ENCODE results near the gene DONSON.

Gene DONSON

DNA sequence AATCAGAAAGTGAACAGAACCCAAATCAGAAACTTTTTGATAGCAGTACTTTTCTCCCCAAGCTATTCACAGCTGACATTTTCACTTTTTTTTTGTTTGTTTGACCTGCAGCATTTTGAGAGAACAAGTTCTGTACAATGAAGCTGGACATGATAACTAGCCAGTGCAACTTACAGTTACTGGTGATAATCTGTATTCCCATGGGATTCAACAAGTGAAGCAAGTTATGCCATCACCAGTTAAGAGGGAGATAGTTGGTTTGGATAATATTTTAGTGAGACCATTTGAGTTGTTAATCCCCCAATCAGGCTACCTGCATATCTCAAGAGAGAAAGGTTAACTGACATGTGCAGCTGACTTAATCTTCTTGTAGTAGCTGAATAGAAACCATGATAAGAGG is 27.5 kb downstream of the DONSON start:
- no peak for DNase-seq (ENCODE audit: low read depth)
- no peak overlapping the region for H3K4me3 ChIP-seq (ENCODE audit: low read length)
- TF ChIP-seq, protein P1, sequence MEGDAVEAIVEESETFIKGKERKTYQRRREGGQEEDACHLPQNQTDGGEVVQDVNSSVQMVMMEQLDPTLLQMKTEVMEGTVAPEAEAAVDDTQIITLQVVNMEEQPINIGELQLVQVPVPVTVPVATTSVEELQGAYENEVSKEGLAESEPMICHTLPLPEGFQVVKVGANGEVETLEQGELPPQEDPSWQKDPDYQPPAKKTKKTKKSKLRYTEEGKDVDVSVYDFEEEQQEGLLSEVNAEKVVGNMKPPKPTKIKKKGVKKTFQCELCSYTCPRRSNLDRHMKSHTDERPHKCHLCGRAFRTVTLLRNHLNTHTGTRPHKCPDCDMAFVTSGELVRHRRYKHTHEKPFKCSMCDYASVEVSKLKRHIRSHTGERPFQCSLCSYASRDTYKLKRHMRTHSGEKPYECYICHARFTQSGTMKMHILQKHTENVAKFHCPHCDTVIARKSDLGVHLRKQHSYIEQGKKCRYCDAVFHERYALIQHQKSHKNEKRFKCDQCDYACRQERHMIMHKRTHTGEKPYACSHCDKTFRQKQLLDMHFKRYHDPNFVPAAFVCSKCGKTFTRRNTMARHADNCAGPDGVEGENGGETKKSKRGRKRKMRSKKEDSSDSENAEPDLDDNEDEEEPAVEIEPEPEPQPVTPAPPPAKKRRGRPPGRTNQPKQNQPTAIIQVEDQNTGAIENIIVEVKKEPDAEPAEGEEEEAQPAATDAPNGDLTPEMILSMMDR (conservative IDR thresholded peaks at IDR 0.05; ENCODE audit: low read length), result no peak

GRCh38 chr21:33559813-33560212 is 28.7 kb downstream of the DONSON start:
- TF ChIP-seq, protein P1 (conservative IDR thresholded peaks at IDR 0.05; ENCODE audit: low read length), result no peak
- DNase-seq (ENCODE audit: low read depth), result no peak
- H3K4me3 ChIP-seq (ENCODE audit: low read length), result no peak overlapping the region

GRCh38 chr21:33558777-33559421 is 29.6 kb downstream of the DONSON start:
- DNase-seq (ENCODE audit: low read depth), result no peak
- no peak overlapping the region for H3K4me3 ChIP-seq (ENCODE audit: low read length)
- TF ChIP-seq, protein P1 (conservative IDR thresholded peaks at IDR 0.05; ENCODE audit: low read length), result no peak

DNA sequence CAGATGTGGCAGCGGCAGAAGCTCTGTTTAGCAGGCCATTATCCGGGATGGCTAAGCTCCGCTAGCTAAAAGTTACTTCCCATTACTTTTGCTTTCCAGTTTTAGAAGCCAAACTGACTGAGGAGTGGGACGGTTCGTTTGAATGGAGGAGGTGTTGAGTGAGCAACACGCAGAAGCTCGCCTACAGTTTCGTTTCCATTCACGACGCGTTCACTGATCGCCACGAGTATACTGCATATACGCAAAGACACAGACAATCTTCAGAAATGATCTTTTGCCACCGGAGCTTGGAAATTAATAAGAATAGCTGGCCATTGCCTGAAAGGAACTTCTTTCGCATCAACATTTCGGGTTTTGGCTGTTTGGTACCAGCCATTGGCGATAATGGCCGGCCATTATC is 31.0 kb downstream of the DONSON start:
- DNase-seq (ENCODE audit: low read depth), result no peak
- H3K4me3 ChIP-seq (ENCODE audit: low read length), result no peak overlapping the region
- TF ChIP-seq, protein P1 (conservative IDR thresholded peaks at IDR 0.05; ENCODE audit: low read length), result no peak

GRCh38 chr21:33554982-33555344 is 33.5 kb downstream of the DONSON start:
- H3K4me3 ChIP-seq (ENCODE audit: low read length), result no peak overlapping the region
- TF ChIP-seq, protein P1 (conservative IDR thresholded peaks at IDR 0.05; ENCODE audit: low read length), result no peak
- DNase-seq (ENCODE audit: low read depth), result no peak

GRCh38 chr21:33554236-33554981 is 34.1 kb downstream of the DONSON start:
- TF ChIP-seq, protein P1 (conservative IDR thresholded peaks at IDR 0.05; ENCODE audit: low read length), result no peak
- H3K4me3 ChIP-seq (ENCODE audit: low read length), result no peak overlapping the region
- DNase-seq (ENCODE audit: low read depth), result no peak

GRCh38 chr21:33552999-33553598 is 35.4 kb downstream of the DONSON start:
- no peak overlapping the region for H3K4me3 ChIP-seq (ENCODE audit: low read length)
- no peak for DNase-seq (ENCODE audit: low read depth)
- TF ChIP-seq, protein P1 (conservative IDR thresholded peaks at IDR 0.05; ENCODE audit: low read length), result no peak

All from AG10803 (cell line).